Dendritic cell treated with granulocyte-macrophage colony-stimulating factor and Interleukin-4, amounts not matched to agents 40 ng/mL and 50 ng/mL, for 4 days (primary cell): ENCODE measurements around the gene HDAC4.

ENCODE experiments used
- H3K27ac Mint-ChIP-seq: one replicate; pipeline ENCODE4 v1.8.0; 2022; ENCODE audit warnings: mild to moderate bottlenecking, mixed read lengths
- H3K27me3 Mint-ChIP-seq: one replicate; pipeline ENCODE4 v1.8.0; 2022; ENCODE audit warnings: mild to moderate bottlenecking, mixed read lengths
- H3K36me3 Mint-ChIP-seq: one replicate; pipeline ENCODE4 v1.8.0; 2022; ENCODE audit warnings: low read depth, mixed read lengths
- H3K4me1 Mint-ChIP-seq: one replicate; pipeline ENCODE4 v1.8.0; 2022; ENCODE audit warnings: low read depth, mixed read lengths
- H3K4me3 Mint-ChIP-seq: one replicate; pipeline ENCODE4 v1.8.0; 2022; ENCODE audit warnings: mild to moderate bottlenecking, moderate library complexity, mixed read lengths
- H3K9me3 Mint-ChIP-seq: one replicate; pipeline ENCODE4 v1.8.0; 2022; ENCODE audit warnings: mixed read lengths
- intact Hi-C: fragments of 100-400 bp; cut with micrococcal nuclease; formaldehyde crosslinking; loops from one replicate; pipeline ENCODE4 v1.15.0; 2022

The HDAC4 gene

GRCh38 chr2:239158641-239159475 is 242.0 kb downstream of the HDAC4 start:
- Mint-ChIP-seq H3K4me3 (no peak overlapping the region), H3K9me3 (no peaks in the 10 kb centered on the region), H3K27ac (no peak overlapping the region), H3K4me1 (no peaks in the 10 kb centered on the region), H3K36me3 (peaks cover 99% of the 10 kb centered on the region), H3K27me3 (no peaks in the 10 kb centered on the region)
- intact Hi-C loops, result no loop called here

GRCh38 chr2:239157771-239158170 is 243.0 kb downstream of the HDAC4 start:
- intact Hi-C loops, result no loop called here
- Mint-ChIP-seq H3K4me1 (no peaks in the 10 kb centered on the region), H3K4me3 (no peak overlapping the region), H3K27me3 (no peaks in the 10 kb centered on the region), H3K36me3 (peaks cover 97% of the 10 kb centered on the region), H3K9me3 (no peaks in the 10 kb centered on the region), H3K27ac (no peak overlapping the region)

- no peak overlapping the region for H3K27ac Mint-ChIP-seq
- H3K4me1 Mint-ChIP-seq, result no peaks in the 10 kb centered on the region
- intact Hi-C loops, result no loop called here
- peaks cover 97% of the 10 kb centered on the region for H3K36me3 Mint-ChIP-seq
- H3K27me3 Mint-ChIP-seq, result no peaks in the 10 kb centered on the region
- H3K9me3 Mint-ChIP-seq, result no peaks in the 10 kb centered on the region
- H3K4me3 Mint-ChIP-seq, result no peak overlapping the region
These were observed 243.6 kb downstream of the HDAC4 start for GRCh38 chr2:239157269-239157668.

GRCh38 chr2:239156516-239157265 is 244.1 kb downstream of the HDAC4 start:
- intact Hi-C loops, result no loop called here
- Mint-ChIP-seq H3K36me3 (peaks cover 97% of the 10 kb centered on the region), H3K9me3 (no peaks in the 10 kb centered on the region), H3K4me1 (no peaks in the 10 kb centered on the region), H3K27me3 (no peaks in the 10 kb centered on the region), H3K4me3 (no peak overlapping the region), H3K27ac (no peak overlapping the region)

- H3K27me3 Mint-ChIP-seq, result no peaks in the 10 kb centered on the region
- no peak overlapping the region for H3K4me3 Mint-ChIP-seq
- no peaks in the 10 kb centered on the region for H3K9me3 Mint-ChIP-seq
- intact Hi-C loops, result no loop called here
- no peak overlapping the region for H3K27ac Mint-ChIP-seq
- no peaks in the 10 kb centered on the region for H3K4me1 Mint-ChIP-seq
- H3K36me3 Mint-ChIP-seq, result peaks cover 97% of the 10 kb centered on the region
These were observed 244.9 kb downstream of the HDAC4 start for GRCh38 chr2:239155806-239156480.

- intact Hi-C loops, result no loop called here
- Mint-ChIP-seq H3K27me3 (no peaks in the 10 kb centered on the region), H3K4me1 (no peaks in the 10 kb centered on the region), H3K36me3 (peaks cover 97% of the 10 kb centered on the region), H3K9me3 (no peaks in the 10 kb centered on the region), H3K4me3 (no peak overlapping the region), H3K27ac (no peak overlapping the region)
These were observed 245.6 kb downstream of the HDAC4 start for GRCh38 chr2:239154971-239155805.

- no peak overlapping the region for H3K27ac Mint-ChIP-seq
- intact Hi-C loops, result no loop called here
- no peaks in the 10 kb centered on the region for H3K9me3 Mint-ChIP-seq
- H3K27me3 Mint-ChIP-seq, result no peaks in the 10 kb centered on the region
- H3K4me1 Mint-ChIP-seq, result no peaks in the 10 kb centered on the region
- H3K36me3 Mint-ChIP-seq, result peaks cover 96% of the 10 kb centered on the region
- no peak overlapping the region for H3K4me3 Mint-ChIP-seq
These were observed 246.8 kb downstream of the HDAC4 start for GRCh38 chr2:239153806-239154591.

GRCh38 chr2:239152916-239153305 is 247.9 kb downstream of the HDAC4 start:
- Mint-ChIP-seq H3K9me3 (no peaks in the 10 kb centered on the region), H3K27me3 (no peaks in the 10 kb centered on the region), H3K27ac (no peak overlapping the region), H3K4me3 (no peak overlapping the region), H3K4me1 (no peaks in the 10 kb centered on the region), H3K36me3 (peaks cover 96% of the 10 kb centered on the region)
- intact Hi-C loops, result no loop called here

GRCh38 chr2:239152239-239152915 is 248.4 kb downstream of the HDAC4 start:
- no peaks in the 10 kb centered on the region for H3K9me3 Mint-ChIP-seq
- no peaks in the 10 kb centered on the region for H3K4me1 Mint-ChIP-seq
- no peak overlapping the region for H3K27ac Mint-ChIP-seq
- H3K4me3 Mint-ChIP-seq, result no peak overlapping the region
- no peaks in the 10 kb centered on the region for H3K27me3 Mint-ChIP-seq
- intact Hi-C loops, result no loop called here
- peaks cover 98% of the 10 kb centered on the region for H3K36me3 Mint-ChIP-seq

GRCh38 chr2:239151201-239152131 is 249.4 kb downstream of the HDAC4 start:
- Mint-ChIP-seq H3K27me3 (no peaks in the 10 kb centered on the region), H3K36me3 (peaks cover 98% of the 10 kb centered on the region), H3K9me3 (no peaks in the 10 kb centered on the region), H3K4me3 (no peak overlapping the region), H3K27ac (no peak overlapping the region), H3K4me1 (no peaks in the 10 kb centered on the region)
- intact Hi-C loops, result no loop called here

- intact Hi-C loops, result no loop called here
- H3K4me1 Mint-ChIP-seq, result no peaks in the 10 kb centered on the region
- no peak overlapping the region for H3K4me3 Mint-ChIP-seq
- peaks cover 98% of the 10 kb centered on the region for H3K36me3 Mint-ChIP-seq
- H3K27me3 Mint-ChIP-seq, result no peaks in the 10 kb centered on the region
- H3K27ac Mint-ChIP-seq, result no peak overlapping the region
- H3K9me3 Mint-ChIP-seq, result no peaks in the 10 kb centered on the region
These were observed 250.5 kb downstream of the HDAC4 start for GRCh38 chr2:239150125-239151011.
